Gastroesophageal sphincter (tissue), 3 donors: ENCODE measurements around the gene REPS2.

Experiments used
- POLR2A ChIP-seq, 2 donors: fragments of 450-650 bp; IDR thresholded peaks; one replicate each; pipeline ENCODE4 v1.6.1; 2017; ENCODE audit warnings: antibody characterized with exemption in 2 of 2, mild to moderate bottlenecking in 2 of 2, moderate library complexity in 1 of 2
- POLR2AphosphoS5 ChIP-seq: sonication (generic); formaldehyde crosslinking; IDR thresholded peaks from one replicate; pipeline ENCODE4 v1.6.1; 2017; ENCODE audit warnings: antibody characterized with exemption
- TF ChIP-seq, protein P1 (sequence below), 4 experiments: fragments of 200-600 bp in 2 of 4; fragments of 450-650 bp in 2 of 4; sonication (generic) in 1 of 4; IDR thresholded peaks; one replicate each; pipeline ENCODE4 v1.5.1; 2017 to 2019; ENCODE audit warnings: antibody characterized with exemption in 4 of 4, mild to moderate bottlenecking in 2 of 4, moderate library complexity in 2 of 4

DNA sequence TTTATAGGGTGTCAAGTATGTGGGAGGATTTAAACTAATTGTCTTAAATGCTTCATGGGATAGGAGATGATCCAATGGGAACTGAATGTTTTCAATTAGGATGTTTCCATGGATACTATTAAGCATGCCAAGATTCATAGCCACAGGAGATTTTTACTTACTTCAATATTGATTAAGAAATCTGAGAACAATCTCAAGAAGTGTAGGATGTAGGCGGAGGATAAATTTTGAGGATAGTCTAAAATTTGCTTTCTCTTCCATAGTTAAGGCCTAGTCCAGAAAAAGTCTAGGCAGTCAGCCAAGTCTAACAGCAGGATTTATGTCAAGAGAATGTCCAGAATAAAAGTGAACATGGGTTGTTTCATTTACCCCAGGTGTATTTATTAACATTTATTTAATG lies 32.8 kb downstream of the REPS2 start:
- TF ChIP-seq, protein P1, sequence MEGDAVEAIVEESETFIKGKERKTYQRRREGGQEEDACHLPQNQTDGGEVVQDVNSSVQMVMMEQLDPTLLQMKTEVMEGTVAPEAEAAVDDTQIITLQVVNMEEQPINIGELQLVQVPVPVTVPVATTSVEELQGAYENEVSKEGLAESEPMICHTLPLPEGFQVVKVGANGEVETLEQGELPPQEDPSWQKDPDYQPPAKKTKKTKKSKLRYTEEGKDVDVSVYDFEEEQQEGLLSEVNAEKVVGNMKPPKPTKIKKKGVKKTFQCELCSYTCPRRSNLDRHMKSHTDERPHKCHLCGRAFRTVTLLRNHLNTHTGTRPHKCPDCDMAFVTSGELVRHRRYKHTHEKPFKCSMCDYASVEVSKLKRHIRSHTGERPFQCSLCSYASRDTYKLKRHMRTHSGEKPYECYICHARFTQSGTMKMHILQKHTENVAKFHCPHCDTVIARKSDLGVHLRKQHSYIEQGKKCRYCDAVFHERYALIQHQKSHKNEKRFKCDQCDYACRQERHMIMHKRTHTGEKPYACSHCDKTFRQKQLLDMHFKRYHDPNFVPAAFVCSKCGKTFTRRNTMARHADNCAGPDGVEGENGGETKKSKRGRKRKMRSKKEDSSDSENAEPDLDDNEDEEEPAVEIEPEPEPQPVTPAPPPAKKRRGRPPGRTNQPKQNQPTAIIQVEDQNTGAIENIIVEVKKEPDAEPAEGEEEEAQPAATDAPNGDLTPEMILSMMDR (IDR thresholded peaks at IDR 0.05): no peak
- TF ChIP-seq POLR2AphosphoS5: no peak
- no peak for TF ChIP-seq POLR2A (IDR thresholded peaks at IDR 0.05)
